ENCODE data around the gene SNURF. TPM values are rescaled to one million over a fixed set of nuclear protein-coding genes. Genes with fewer than 3 reads are reported as not detected.
A peak's percentile ranks its signal among the peaks of the same experiment; 100 is the strongest.

SNURF gene
- total RNA-seq, 1 donor from 2014 or later: 20.5 TPM

DNA sequence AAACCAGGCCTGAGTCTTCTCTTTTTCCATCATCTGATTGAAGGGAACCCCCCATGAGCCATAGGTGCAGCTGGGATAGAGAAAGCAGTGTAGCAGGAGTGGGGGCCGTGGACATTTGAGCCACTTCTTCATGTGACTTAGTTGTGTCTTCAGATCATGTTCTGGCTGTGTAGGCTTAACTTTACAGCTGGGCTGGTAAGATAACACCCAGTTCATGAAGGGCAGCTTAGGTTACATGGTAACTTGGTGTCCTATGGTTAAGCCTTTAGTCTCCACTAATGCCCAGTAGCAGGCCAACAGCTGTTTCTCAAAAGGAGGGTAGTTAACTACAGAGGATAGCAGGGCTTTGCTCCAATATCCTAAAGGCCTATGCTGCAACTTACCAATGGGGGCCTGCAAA is 11.4 kb upstream of the SNURF start:
- Mint-ChIP-seq H3K4me1 (ENCODE audit: unreplicated experiment) (no peaks in the 10 kb centered on the region), H3K27ac (ENCODE audit: unreplicated experiment) (no peak overlapping the region), H3K27me3 (ENCODE audit: unreplicated experiment) (no peaks in the 10 kb centered on the region), H3K36me3 (ENCODE audit: unreplicated experiment) (no peaks in the 10 kb centered on the region), H3K9me3 (ENCODE audit: unreplicated experiment) (peaks cover 16% of the 10 kb centered on the region), H3K4me3 (ENCODE audit: unreplicated experiment) (no peak overlapping the region)
- TF ChIP-seq, protein P1, sequence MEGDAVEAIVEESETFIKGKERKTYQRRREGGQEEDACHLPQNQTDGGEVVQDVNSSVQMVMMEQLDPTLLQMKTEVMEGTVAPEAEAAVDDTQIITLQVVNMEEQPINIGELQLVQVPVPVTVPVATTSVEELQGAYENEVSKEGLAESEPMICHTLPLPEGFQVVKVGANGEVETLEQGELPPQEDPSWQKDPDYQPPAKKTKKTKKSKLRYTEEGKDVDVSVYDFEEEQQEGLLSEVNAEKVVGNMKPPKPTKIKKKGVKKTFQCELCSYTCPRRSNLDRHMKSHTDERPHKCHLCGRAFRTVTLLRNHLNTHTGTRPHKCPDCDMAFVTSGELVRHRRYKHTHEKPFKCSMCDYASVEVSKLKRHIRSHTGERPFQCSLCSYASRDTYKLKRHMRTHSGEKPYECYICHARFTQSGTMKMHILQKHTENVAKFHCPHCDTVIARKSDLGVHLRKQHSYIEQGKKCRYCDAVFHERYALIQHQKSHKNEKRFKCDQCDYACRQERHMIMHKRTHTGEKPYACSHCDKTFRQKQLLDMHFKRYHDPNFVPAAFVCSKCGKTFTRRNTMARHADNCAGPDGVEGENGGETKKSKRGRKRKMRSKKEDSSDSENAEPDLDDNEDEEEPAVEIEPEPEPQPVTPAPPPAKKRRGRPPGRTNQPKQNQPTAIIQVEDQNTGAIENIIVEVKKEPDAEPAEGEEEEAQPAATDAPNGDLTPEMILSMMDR (IDR thresholded peaks at IDR 0.05): no peak
- DNase-seq (ENCODE audit: extremely low spot score, unreplicated experiment): no peak

DNA sequence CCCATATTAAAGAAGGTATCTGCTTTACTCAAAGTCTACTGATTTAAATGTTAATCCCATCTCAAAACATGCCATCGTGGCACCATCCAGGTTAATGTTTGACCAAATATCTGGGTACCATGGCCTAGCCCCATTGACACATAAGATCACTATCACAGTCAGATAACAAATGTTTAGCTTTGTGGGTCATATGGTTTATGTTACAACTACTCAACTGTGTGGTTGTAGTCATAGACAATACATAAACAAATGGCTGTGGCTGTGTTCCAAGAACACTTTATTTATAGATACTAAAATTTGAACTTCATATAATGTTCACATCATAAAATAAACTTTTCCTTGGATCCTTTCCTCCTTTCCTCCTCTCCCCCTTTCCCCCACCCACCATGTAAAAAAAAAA is 9.8 kb upstream of the SNURF start:
- TF ChIP-seq, protein P1 (IDR thresholded peaks at IDR 0.05): no peak
- no peak overlapping the region for H3K27ac Mint-ChIP-seq (ENCODE audit: unreplicated experiment)
- H3K4me1 Mint-ChIP-seq (ENCODE audit: unreplicated experiment): no peaks in the 10 kb centered on the region
- H3K9me3 Mint-ChIP-seq (ENCODE audit: unreplicated experiment): peaks cover 16% of the 10 kb centered on the region
- H3K4me3 Mint-ChIP-seq (ENCODE audit: unreplicated experiment): no peak overlapping the region
- no peaks in the 10 kb centered on the region for H3K36me3 Mint-ChIP-seq (ENCODE audit: unreplicated experiment)
- H3K27me3 Mint-ChIP-seq (ENCODE audit: unreplicated experiment): no peaks in the 10 kb centered on the region
- no peak for DNase-seq (ENCODE audit: extremely low spot score, unreplicated experiment)

DNA sequence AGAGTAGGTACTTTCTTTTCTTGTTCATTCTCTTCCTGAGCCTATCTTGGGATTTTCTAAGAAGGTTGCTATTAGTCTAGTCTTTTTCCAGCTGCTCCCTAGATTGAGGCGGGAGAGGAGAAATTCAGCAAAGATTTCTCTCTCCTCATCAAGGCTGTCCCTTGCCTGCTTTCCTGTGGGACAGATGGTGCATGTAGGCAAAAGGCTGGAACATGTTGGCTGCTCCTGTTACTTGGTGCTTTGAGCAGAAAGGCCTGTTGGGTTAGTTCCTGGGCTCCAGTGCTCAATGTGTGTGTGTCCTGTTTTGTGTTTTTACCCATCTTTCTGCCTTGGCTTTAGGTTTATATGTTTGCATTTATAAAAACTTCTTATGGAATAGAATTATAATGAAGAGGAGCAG is 9.1 kb upstream of the SNURF start:
- H3K4me3 Mint-ChIP-seq (ENCODE audit: unreplicated experiment): no peak overlapping the region
- no peak for DNase-seq (ENCODE audit: extremely low spot score, unreplicated experiment)

DNA sequence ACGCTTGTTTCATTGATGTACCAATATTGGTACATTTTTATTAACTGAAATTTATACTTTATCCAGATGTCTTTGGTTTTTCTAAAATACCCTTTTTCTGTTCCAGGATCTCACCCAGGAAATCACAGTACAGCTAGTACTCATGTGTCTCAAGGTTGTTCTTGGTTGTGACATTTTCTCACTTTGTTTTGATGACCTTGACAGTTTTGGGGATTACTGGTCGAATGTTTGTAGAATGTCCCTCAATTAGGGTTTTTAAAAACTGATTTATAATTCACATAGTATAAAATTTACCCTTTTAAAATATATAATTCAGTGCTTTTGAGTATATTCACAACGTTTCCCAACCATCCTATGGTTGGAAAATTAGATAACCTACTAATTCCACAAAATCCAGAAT is 6.3 kb upstream of the SNURF start:
- Mint-ChIP-seq H3K9me3 (ENCODE audit: unreplicated experiment) (peaks cover 16% of the 10 kb centered on the region), H3K4me1 (ENCODE audit: unreplicated experiment) (no peaks in the 10 kb centered on the region), H3K27ac (ENCODE audit: unreplicated experiment) (no peak overlapping the region), H3K27me3 (ENCODE audit: unreplicated experiment) (peaks cover 5% of the 10 kb centered on the region), H3K36me3 (ENCODE audit: unreplicated experiment) (no peaks in the 10 kb centered on the region), H3K4me3 (ENCODE audit: unreplicated experiment) (no peak overlapping the region)
- no peak for DNase-seq (ENCODE audit: extremely low spot score, unreplicated experiment)
- TF ChIP-seq, protein P1 (IDR thresholded peaks at IDR 0.05): no peak

More for the DNA sequence above, 9.1 kb upstream of the SNURF start:
- Mint-ChIP-seq H3K27ac (ENCODE audit: unreplicated experiment) (no peak overlapping the region), H3K27me3 (ENCODE audit: unreplicated experiment) (no peaks in the 10 kb centered on the region), H3K36me3 (ENCODE audit: unreplicated experiment) (no peaks in the 10 kb centered on the region), H3K9me3 (ENCODE audit: unreplicated experiment) (peaks cover 12% of the 10 kb centered on the region), H3K4me1 (ENCODE audit: unreplicated experiment) (no peaks in the 10 kb centered on the region)
- TF ChIP-seq, protein P1 (IDR thresholded peaks at IDR 0.05): no peak

DNA sequence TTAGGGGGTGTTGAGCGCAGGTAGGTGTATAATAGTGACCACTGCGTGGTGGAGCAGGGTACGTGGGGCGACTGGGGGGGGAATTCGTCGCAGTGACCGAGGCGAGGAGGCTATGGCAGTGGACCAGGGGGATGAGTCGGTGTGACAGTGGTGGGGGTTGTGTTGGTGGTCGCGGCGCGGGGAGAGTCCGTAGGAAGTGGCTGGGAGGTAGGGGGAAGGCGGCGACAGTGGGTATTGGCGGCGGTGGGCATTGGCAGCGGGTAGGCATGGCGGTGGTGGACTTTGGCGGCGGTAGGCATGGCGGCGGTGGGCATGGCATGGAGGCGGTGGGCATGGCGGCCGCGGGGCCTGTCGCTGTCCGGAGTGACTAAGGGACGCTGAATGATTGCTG is 739 bp downstream of the SNURF start:
- Mint-ChIP-seq H3K27ac (ENCODE audit: unreplicated experiment) (peak overlapping the region; percentile 88), H3K9me3 (ENCODE audit: unreplicated experiment) (peaks cover 5% of the 10 kb centered on the region), H3K36me3 (ENCODE audit: unreplicated experiment) (peaks cover 2% of the 10 kb centered on the region), H3K4me1 (ENCODE audit: unreplicated experiment) (peaks cover 14% of the 10 kb centered on the region), H3K27me3 (ENCODE audit: unreplicated experiment) (peaks cover 5% of the 10 kb centered on the region), H3K4me3 (ENCODE audit: unreplicated experiment) (peak overlapping the region; percentile 93)
- DNase-seq (ENCODE audit: extremely low spot score, unreplicated experiment): no peak
- TF ChIP-seq, protein P1 (IDR thresholded peaks at IDR 0.05): no peak
